Brain microvascular endothelial cell (primary cell): ENCODE results near the gene SDSL.

Source experiments
- DNase-seq: peaks from one replicate; pipeline ENCODE4 v3.0.0-alpha.2; 2020
- H3K27ac ChIP-seq: fragments of 250-450 bp; sonication (Bioruptor Pico); 2 replicates; pipeline ENCODE4 v1.5.1; 2020; ENCODE audit warnings: mild to moderate bottlenecking, moderate library complexity
- H3K27me3 ChIP-seq: fragments of 250-450 bp; sonication (Bioruptor Pico); replicated peaks from 2 replicates; pipeline ENCODE4 v1.5.1; 2020; ENCODE audit warnings: mild to moderate bottlenecking
- H3K36me3 ChIP-seq: fragments of 250-450 bp; sonication (Bioruptor Pico); replicated peaks from 2 replicates; pipeline ENCODE4 v1.5.1; 2020; ENCODE audit warnings: mild to moderate bottlenecking
- H3K4me3 ChIP-seq: 2 replicates; pipeline ENCODE4 v1.5.1; 2011; ENCODE audit warnings: low read depth, mild to moderate bottlenecking, control low read depth, low read length, moderate library complexity
- in situ Hi-C: cut with HindIII; loops from 2 replicates; pipeline ENCODE4 v1.10.0; 2017; ENCODE audit warnings: low sequenced_read_pairs, low pct_ligation_motif_present
- TF ChIP-seq, protein P1 (sequence below): IDR thresholded peaks from 2 replicates; pipeline ENCODE4 v1.5.1; 2011; ENCODE audit warnings: low read depth, mild to moderate bottlenecking, moderate library complexity, low read length, control low read depth, inconsistent platforms; ENCODE audit errors: missing control alignments

The SDSL gene

DNA sequence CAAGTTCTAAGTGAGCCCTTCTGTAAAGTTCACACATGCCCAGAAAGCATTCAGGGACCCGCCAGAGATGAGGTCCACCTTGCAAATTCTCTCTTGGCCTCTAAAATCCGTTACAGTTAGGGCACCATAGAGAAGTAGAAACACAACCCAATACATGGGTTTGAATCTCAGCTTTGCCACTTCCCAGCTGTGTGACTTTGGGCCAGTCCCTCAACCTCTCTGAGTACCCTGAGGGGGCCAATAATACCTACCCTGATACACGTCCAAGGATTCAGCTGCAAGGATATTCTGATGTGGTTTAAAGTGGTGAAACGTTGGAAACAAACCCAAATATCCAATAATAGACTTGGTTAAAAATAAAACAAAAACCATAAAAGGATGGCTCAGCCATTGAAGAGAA is 37.8 kb downstream of the SDSL start:
- TF ChIP-seq, protein P1, sequence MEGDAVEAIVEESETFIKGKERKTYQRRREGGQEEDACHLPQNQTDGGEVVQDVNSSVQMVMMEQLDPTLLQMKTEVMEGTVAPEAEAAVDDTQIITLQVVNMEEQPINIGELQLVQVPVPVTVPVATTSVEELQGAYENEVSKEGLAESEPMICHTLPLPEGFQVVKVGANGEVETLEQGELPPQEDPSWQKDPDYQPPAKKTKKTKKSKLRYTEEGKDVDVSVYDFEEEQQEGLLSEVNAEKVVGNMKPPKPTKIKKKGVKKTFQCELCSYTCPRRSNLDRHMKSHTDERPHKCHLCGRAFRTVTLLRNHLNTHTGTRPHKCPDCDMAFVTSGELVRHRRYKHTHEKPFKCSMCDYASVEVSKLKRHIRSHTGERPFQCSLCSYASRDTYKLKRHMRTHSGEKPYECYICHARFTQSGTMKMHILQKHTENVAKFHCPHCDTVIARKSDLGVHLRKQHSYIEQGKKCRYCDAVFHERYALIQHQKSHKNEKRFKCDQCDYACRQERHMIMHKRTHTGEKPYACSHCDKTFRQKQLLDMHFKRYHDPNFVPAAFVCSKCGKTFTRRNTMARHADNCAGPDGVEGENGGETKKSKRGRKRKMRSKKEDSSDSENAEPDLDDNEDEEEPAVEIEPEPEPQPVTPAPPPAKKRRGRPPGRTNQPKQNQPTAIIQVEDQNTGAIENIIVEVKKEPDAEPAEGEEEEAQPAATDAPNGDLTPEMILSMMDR = no peak
- Histone ChIP-seq H3K27ac (no peak overlapping the region), H3K27me3 (peaks cover 39% of the 10 kb centered on the region)

DNA sequence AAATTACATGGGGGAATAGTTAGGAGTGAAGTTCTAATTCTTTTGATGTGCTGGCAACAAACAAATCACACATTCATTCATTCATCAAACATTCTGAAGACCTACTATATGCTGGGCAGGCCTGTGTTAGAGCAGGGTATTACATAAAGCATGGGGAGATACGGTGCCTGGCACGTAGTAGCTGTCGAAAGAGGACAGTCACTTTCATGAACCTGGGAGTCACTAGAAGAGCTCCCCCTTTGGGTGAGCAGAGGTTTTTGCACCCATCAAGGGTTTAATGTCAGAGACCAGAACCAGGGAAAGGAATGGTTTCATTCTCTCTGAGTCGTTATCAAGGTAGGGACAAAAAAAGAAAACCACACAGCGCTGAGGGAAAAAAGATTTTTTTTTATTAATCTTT is 39.5 kb downstream of the SDSL start:
- in situ Hi-C loops = no loop called here
- Histone ChIP-seq H3K36me3 (no peaks in the 10 kb centered on the region), H3K27me3 (peaks cover 56% of the 10 kb centered on the region), H3K4me3 (no peak overlapping the region), H3K27ac (no peak overlapping the region)
- no peak for DNase-seq
- TF ChIP-seq, protein P1 = peak; percentile 71

More for the DNA sequence above, 37.8 kb downstream of the SDSL start:
- no peaks in the 10 kb centered on the region for H3K36me3 ChIP-seq
- in situ Hi-C loops = no loop called here
- H3K4me3 ChIP-seq = no peak overlapping the region
- DNase-seq = no peak

DNA sequence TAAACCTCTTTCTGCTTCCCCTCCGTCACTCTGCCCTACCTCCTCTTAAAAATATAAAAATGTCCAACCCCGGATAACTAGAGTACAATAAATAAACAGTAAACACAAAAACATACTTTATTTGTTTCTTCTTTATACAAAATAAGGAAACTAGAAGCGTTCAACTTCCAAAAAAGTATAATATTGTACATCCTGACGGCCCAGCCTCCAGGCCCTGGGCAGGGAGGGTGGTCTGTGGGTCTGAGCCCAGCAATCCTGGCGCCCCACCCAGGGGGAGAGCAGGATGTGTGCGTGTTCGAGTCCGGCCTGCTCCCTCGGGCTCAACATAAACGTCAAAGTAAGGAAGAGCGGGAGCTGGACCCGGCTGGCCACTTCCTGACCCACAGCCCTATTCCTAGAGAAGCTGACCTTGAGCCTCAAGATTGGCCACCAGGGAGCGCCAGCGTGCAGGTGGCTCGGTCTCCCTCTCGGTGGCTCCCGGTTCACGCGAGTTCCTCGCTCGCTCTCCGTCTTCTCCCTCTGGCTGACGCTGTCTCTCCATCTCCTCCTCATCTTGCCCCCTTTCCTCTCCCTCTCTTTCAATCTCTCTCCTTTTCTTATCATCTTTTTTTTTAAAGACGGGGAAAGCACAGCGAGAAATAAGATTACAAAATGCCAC is 40.1 kb downstream of the SDSL start:
- in situ Hi-C loops = no loop called here
- no peak overlapping the region for H3K27ac ChIP-seq
- H3K4me3 ChIP-seq = no peak overlapping the region
- peaks cover 61% of the 10 kb centered on the region for H3K27me3 ChIP-seq
- H3K36me3 ChIP-seq = no peaks in the 10 kb centered on the region
- TF ChIP-seq, protein P1 = peak; percentile 96
- DNase-seq = peak; percentile 56

DNA sequence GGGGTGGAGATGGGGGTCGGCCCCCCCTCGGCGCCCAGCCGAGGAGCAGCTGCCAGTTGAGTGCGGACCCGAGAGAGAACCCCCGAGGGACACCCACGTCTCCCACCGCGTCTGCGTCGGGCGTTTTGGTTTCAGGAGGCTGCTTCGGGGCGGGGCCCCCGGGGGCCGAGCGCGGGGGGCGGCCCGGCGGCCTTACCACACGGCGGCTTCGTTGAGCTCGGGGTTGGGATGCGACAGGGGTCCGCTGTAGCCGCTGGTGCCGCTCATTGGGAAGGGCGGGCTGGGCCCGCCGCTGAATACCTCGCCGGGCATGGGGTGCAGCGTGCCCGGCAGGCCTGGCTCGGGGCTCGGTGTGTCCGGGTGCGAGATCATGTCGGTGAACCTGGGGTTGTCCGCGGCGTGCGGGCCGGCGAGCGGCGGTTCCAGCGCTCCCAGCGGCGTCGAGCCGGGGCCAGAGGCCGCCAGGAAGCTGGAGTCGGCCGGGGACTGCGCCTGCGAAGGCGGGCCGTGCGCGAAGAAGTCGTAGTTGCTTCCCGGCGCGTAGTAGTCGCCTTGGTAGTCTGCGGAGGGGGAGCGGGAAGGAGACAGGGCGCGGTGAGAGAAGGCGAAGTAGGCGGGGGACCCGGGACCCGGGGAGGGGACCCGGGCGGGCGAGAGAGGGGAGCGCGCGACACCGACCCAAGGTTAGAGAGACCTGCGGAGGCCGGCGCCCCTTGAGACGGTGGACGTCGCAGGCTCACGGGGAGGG is 41.0 kb downstream of the SDSL start:
- TF ChIP-seq, protein P1 = no peak
- Histone ChIP-seq H3K4me3 (no peak overlapping the region), H3K27ac (no peak overlapping the region), H3K36me3 (no peaks in the 10 kb centered on the region), H3K27me3 (peaks cover 67% of the 10 kb centered on the region)
- in situ Hi-C loops = no loop called here
- DNase-seq = no peak

DNA sequence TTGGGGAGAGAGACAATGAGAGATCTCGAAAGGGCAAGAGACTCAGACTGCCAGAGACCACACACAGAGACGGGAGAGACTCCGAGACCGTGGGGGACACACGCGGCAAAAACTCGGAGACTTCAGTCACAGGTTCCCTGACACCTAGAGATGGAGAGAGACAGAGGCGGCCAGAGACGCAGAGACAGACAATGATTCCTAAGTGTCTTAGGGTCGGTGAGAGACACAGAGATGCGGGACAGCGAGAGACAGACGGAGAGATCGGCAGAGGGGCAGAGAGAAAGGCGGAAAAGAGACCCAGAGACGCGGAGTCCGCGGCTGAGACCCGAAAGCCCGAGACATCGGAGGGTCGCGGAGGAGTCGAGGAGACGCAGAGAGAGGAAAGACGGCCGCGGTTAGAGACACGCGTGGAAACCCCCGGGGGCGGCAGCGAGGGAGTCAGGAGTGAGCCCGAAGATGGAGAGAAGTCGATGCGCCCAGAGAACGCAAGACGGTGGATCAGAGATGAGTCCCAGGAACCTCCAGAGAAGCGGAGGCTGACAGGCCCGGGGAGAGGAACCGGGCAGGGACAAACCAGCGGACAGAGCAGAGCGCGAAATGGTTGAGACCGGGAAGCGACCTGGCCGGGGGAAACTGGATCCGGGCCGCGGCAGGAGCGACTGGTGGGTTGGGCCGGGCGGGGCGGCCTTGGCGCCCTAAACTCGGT is 41.7 kb downstream of the SDSL start:
- no peaks in the 10 kb centered on the region for H3K36me3 ChIP-seq
- DNase-seq = no peak
- TF ChIP-seq, protein P1 = no peak
- H3K4me3 ChIP-seq = no peak overlapping the region
- peaks cover 70% of the 10 kb centered on the region for H3K27me3 ChIP-seq
- H3K27ac ChIP-seq = no peak overlapping the region
- in situ Hi-C loops = no loop called here
